Neural progenitor cell (in vitro differentiated cells): ENCODE data around the gene TMC8. TPM values are rescaled to one million over a fixed set of nuclear protein-coding genes. Genes with fewer than 3 reads are reported as not detected.

Experiments
- DNase-seq: peaks from one replicate; pipeline ENCODE4 v3.0.0-alpha.2; 2016; ENCODE audit warnings: low spot score
- H2AFZ ChIP-seq: fragments of 200-600 bp; sonication (generic); replicated peaks from 2 replicates; pipeline ENCODE4 v1.6.1; 2016; ENCODE audit warnings: antibody characterized with exemption
- H3F3A ChIP-seq: fragments of 200-600 bp; sonication (generic); 2 replicates; pipeline ENCODE4 v1.6.1; 2016; ENCODE audit warnings: antibody characterized with exemption, low read depth
- H3K27ac ChIP-seq: fragments of 200-600 bp; sonication (generic); 2 replicates; pipeline ENCODE4 v1.5.1; 2016; ENCODE audit warnings: mild to moderate bottlenecking
- H3K27me3 ChIP-seq: fragments of 200-600 bp; sonication (generic); 2 replicates; pipeline ENCODE4 v1.6.1; 2016; ENCODE audit warnings: mild to moderate bottlenecking, moderate library complexity
- H3K36me3 ChIP-seq: fragments of 200-600 bp; sonication (generic); 2 replicates; pipeline ENCODE4 v1.5.1; 2016
- H3K4me1 ChIP-seq: fragments of 200-600 bp; sonication (generic); 2 replicates; pipeline ENCODE4 v1.6.1; 2016; ENCODE audit warnings: mixed run types
- H3K4me2 ChIP-seq: fragments of 200-600 bp; sonication (generic); 2 replicates; pipeline ENCODE4 v1.6.1; 2016
- H3K4me3 ChIP-seq: fragments of 200-600 bp; sonication (generic); 2 replicates; pipeline ENCODE4 v1.5.1; 2016
- H3K79me2 ChIP-seq: fragments of 200-600 bp; sonication (generic); 2 replicates; pipeline ENCODE4 v1.6.1; 2016; ENCODE audit warnings: low read depth
- H3K9ac ChIP-seq: fragments of 200-600 bp; sonication (generic); 2 replicates; pipeline ENCODE4 v1.6.1; 2016
- H3K9me3 ChIP-seq: fragments of 200-600 bp; sonication (generic); 2 replicates; pipeline ENCODE4 v1.5.1; 2016; ENCODE audit warnings: low read depth
- H4K20me1 ChIP-seq: fragments of 200-600 bp; sonication (generic); 2 replicates; pipeline ENCODE4 v1.6.1; 2016; ENCODE audit warnings: low read depth
- H3K27ac Mint-ChIP-seq: 3 replicates; pipeline ENCODE4 v1.8.0; 2021; ENCODE audit warnings: mixed read lengths
- H3K27me3 Mint-ChIP-seq: 2 replicates; pipeline ENCODE4 v1.8.0; 2022; ENCODE audit warnings: low read depth, mild to moderate bottlenecking, inconsistent platforms, moderate library complexity, mixed read lengths; ENCODE audit not compliant: insufficient read depth
- H3K36me3 Mint-ChIP-seq: 3 replicates; pipeline ENCODE4 v1.8.0; 2021; ENCODE audit warnings: mixed read lengths
- H3K4me1 Mint-ChIP-seq: 3 replicates; pipeline ENCODE4 v1.8.0; 2021; ENCODE audit warnings: mixed read lengths
- H3K4me3 Mint-ChIP-seq: 3 replicates; pipeline ENCODE4 v1.8.0; 2021; ENCODE audit warnings: mild to moderate bottlenecking, moderate library complexity, mixed read lengths
- H3K9me3 Mint-ChIP-seq: 3 replicates; pipeline ENCODE4 v1.8.0; 2020; ENCODE audit warnings: mixed read lengths
- EZH2 ChIP-seq: fragments of 200-600 bp; sonication (generic); IDR thresholded peaks from 2 replicates; pipeline ENCODE4 v1.6.1; 2017; ENCODE audit warnings: antibody characterized with exemption, mild to moderate bottlenecking, moderate library complexity
- EZH2phosphoT487 ChIP-seq: fragments of 200-600 bp; sonication (generic); IDR thresholded peaks from 2 replicates; pipeline ENCODE4 v1.6.1; 2017; ENCODE audit warnings: antibody characterized with exemption
- total RNA-seq: library from RNA; depleted of rRNA; stranded (reverse); fragments of >200 nt; gene quantifications from 2 replicates; pipeline ENCODE4 v1.2.3, GENCODE V29; 2015; ENCODE audit warnings: low replicate concordance
- TF ChIP-seq, protein P1 (sequence below): fragments of 200-600 bp; sonication (generic); IDR thresholded peaks from 2 replicates; pipeline ENCODE4 v1.5.1; 2017; ENCODE audit warnings: antibody characterized with exemption, mild to moderate bottlenecking

Gene TMC8
- total RNA-seq, 1 donor from 2014 or later = not detected

GRCh38 chr17:78148286-78149016 is 17.9 kb downstream of the TMC8 start:
- no peak overlapping the region for H3K4me2 ChIP-seq
- no peaks in the 10 kb centered on the region for H3K9me3 ChIP-seq
- H3K4me3 ChIP-seq = no peak overlapping the region
- H3K9ac ChIP-seq = no peak overlapping the region
- peaks cover 3% of the 10 kb centered on the region for H3F3A ChIP-seq
- Mint-ChIP-seq H3K27me3 (peaks cover 3% of the 10 kb centered on the region), H3K36me3 (no peaks in the 10 kb centered on the region), H3K9me3 (no peaks in the 10 kb centered on the region), H3K27ac (no peak overlapping the region), H3K4me3 (no peak overlapping the region), H3K4me1 (peaks cover 16% of the 10 kb centered on the region)
- H4K20me1 ChIP-seq = no peaks in the 10 kb centered on the region
- H3K36me3 ChIP-seq = no peaks in the 10 kb centered on the region
- H3K79me2 ChIP-seq = no peaks in the 10 kb centered on the region
- no peaks in the 10 kb centered on the region for H3K27me3 ChIP-seq
- no peak for DNase-seq
- no peak overlapping the region for H3K27ac ChIP-seq
- H2AFZ ChIP-seq = no peak overlapping the region
- TF ChIP-seq EZH2 (no peak), EZH2phosphoT487 (no peak)
- TF ChIP-seq, protein P1, sequence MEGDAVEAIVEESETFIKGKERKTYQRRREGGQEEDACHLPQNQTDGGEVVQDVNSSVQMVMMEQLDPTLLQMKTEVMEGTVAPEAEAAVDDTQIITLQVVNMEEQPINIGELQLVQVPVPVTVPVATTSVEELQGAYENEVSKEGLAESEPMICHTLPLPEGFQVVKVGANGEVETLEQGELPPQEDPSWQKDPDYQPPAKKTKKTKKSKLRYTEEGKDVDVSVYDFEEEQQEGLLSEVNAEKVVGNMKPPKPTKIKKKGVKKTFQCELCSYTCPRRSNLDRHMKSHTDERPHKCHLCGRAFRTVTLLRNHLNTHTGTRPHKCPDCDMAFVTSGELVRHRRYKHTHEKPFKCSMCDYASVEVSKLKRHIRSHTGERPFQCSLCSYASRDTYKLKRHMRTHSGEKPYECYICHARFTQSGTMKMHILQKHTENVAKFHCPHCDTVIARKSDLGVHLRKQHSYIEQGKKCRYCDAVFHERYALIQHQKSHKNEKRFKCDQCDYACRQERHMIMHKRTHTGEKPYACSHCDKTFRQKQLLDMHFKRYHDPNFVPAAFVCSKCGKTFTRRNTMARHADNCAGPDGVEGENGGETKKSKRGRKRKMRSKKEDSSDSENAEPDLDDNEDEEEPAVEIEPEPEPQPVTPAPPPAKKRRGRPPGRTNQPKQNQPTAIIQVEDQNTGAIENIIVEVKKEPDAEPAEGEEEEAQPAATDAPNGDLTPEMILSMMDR = no peak
- H3K4me1 ChIP-seq = peaks cover 5% of the 10 kb centered on the region

GRCh38 chr17:78151514-78152008 is 21.0 kb downstream of the TMC8 start:
- Histone ChIP-seq H3K4me2 (no peak overlapping the region), H3F3A (peaks cover 3% of the 10 kb centered on the region), H3K9me3 (no peaks in the 10 kb centered on the region), H3K27ac (no peak overlapping the region), H2AFZ (peak overlapping the region; percentile 93), H3K4me1 (peaks cover 5% of the 10 kb centered on the region), H3K79me2 (no peaks in the 10 kb centered on the region), H3K9ac (no peak overlapping the region), H3K4me3 (no peak overlapping the region), H3K36me3 (no peaks in the 10 kb centered on the region), H4K20me1 (no peaks in the 10 kb centered on the region), H3K27me3 (no peaks in the 10 kb centered on the region)
- TF ChIP-seq EZH2phosphoT487 = no peak
- TF ChIP-seq, protein P1 = no peak
- TF ChIP-seq EZH2 = no peak
- H3K36me3 Mint-ChIP-seq = no peaks in the 10 kb centered on the region
- H3K27ac Mint-ChIP-seq = no peak overlapping the region
- no peak overlapping the region for H3K4me3 Mint-ChIP-seq
- H3K9me3 Mint-ChIP-seq = no peaks in the 10 kb centered on the region
- H3K4me1 Mint-ChIP-seq = peaks cover 10% of the 10 kb centered on the region
- peaks cover 5% of the 10 kb centered on the region for H3K27me3 Mint-ChIP-seq
- no peak for DNase-seq

- no peaks in the 10 kb centered on the region for H4K20me1 ChIP-seq
- H3K27me3 ChIP-seq = no peaks in the 10 kb centered on the region
- no peak overlapping the region for H3K27ac ChIP-seq
- H3K79me2 ChIP-seq = no peaks in the 10 kb centered on the region
- TF ChIP-seq EZH2 (no peak), EZH2phosphoT487 (no peak)
- TF ChIP-seq, protein P1 = no peak
- Mint-ChIP-seq H3K9me3 (no peaks in the 10 kb centered on the region), H3K27me3 (peaks cover 4% of the 10 kb centered on the region), H3K4me1 (peaks cover 8% of the 10 kb centered on the region), H3K36me3 (no peaks in the 10 kb centered on the region), H3K4me3 (no peak overlapping the region), H3K27ac (no peak overlapping the region)
- H3F3A ChIP-seq = peaks cover 3% of the 10 kb centered on the region
- no peak for DNase-seq
- no peak overlapping the region for H3K4me3 ChIP-seq
- peaks cover 5% of the 10 kb centered on the region for H3K4me1 ChIP-seq
- H3K9ac ChIP-seq = no peak overlapping the region
- no peaks in the 10 kb centered on the region for H3K36me3 ChIP-seq
- H2AFZ ChIP-seq = no peak overlapping the region
- no peaks in the 10 kb centered on the region for H3K9me3 ChIP-seq
- H3K4me2 ChIP-seq = no peak overlapping the region
These were observed 24.6 kb downstream of the TMC8 start for GRCh38 chr17:78154903-78155811.
